ENCODE measurements around the gene RIPOR1. TPM values are rescaled to one million over a fixed set of nuclear protein-coding genes. Genes with fewer than 3 reads are reported as not detected.

RIPOR1 gene
- total RNA-seq, 1 experiment from 2014 or later, result 14.8 TPM

DNA sequence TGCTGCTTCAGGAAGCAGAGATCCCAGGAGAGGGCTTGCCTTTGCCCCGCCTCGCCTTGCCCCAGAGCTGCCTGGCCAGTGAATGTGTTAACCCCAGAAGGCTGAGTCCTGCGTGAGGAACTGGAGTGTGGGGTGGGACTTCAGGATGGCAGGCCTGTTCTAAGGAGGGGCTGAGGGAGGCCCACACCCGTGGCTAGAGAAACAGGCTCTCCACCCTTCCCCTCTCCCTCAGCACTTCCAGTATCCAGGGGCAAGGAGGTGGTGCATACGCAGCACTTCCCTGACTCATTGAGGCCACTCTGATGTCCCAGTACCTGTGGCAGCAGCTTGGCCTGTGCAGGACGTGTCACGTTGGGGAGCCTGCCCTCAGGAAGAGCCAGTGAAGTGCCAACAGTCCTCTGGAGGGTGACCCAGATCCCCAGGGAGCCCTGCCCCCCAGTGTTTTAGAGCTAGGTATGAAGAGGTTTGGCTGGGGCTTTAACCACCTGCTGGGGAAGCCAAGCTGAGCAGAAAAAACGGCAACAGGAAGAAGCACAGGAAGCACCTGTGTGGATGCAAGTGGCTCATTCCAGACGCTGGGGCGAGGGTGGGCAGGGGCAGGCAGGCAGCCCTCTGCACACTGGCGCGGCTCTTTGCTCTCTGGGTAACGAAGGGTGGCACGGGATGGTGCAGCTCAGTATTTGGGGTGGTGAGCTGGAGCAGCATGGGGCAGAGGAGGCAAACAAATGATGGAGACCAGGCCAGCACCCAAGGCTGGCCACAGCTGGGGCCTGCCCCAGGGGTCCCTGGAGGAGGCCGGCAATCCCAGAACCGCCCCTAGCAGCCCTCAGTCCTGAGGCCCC lies 19.0 kb downstream of the RIPOR1 start:
- ATAC-seq, result no peak
- Histone ChIP-seq H3K4me3 (ENCODE audit: low read length) (no peak overlapping the region), H3K9ac (ENCODE audit: low read length) (no peak overlapping the region), H2AFZ (ENCODE audit: low read length) (no peak overlapping the region), H3K79me2 (ENCODE audit: low read length) (no peaks in the 10 kb centered on the region), H3K4me1 (ENCODE audit: insufficient read depth, low read length) (no peaks in the 10 kb centered on the region), H3K4me2 (ENCODE audit: low read length) (no peak overlapping the region), H3K27me3 (ENCODE audit: low read length) (no peaks in the 10 kb centered on the region), H3K36me3 (ENCODE audit: low read depth, low read length) (no peaks in the 10 kb centered on the region; the same call in none of the 2 replicates), H3F3A (ENCODE audit: low read length, unreplicated experiment) (no peaks in the 10 kb centered on the region), H3K9me2 (replicated peaks; ENCODE audit: low read length) (no peaks in the 10 kb centered on the region), H4K20me1 (ENCODE audit: low read length) (no peaks in the 10 kb centered on the region), H3K9me3 (ENCODE audit: low read length) (no peaks in the 10 kb centered on the region), H3K27ac (ENCODE audit: low read length) (no peak overlapping the region)
- POLR2A ChIA-PET (ENCODE audit: unreplicated experiment), result interaction anchor here (0.5 to 0.6 kb wide), 2 partner anchors 117 to 272 kb away, joined by 8 to 11 read pairs; partner anchors contain the start of gene HSD11B2
- intact Hi-C loops (cut with micrococcal nuclease), result no loop called here
- TF ChIP-seq, protein P1, sequence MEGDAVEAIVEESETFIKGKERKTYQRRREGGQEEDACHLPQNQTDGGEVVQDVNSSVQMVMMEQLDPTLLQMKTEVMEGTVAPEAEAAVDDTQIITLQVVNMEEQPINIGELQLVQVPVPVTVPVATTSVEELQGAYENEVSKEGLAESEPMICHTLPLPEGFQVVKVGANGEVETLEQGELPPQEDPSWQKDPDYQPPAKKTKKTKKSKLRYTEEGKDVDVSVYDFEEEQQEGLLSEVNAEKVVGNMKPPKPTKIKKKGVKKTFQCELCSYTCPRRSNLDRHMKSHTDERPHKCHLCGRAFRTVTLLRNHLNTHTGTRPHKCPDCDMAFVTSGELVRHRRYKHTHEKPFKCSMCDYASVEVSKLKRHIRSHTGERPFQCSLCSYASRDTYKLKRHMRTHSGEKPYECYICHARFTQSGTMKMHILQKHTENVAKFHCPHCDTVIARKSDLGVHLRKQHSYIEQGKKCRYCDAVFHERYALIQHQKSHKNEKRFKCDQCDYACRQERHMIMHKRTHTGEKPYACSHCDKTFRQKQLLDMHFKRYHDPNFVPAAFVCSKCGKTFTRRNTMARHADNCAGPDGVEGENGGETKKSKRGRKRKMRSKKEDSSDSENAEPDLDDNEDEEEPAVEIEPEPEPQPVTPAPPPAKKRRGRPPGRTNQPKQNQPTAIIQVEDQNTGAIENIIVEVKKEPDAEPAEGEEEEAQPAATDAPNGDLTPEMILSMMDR (conservative IDR thresholded peaks at IDR 0.05; ENCODE audit: low read depth, low read length), result no peak
- no peak for TF ChIP-seq EZH2 (IDR thresholded peaks at IDR 0.05; ENCODE audit: low read length, unreplicated experiment)
- no peak for TF ChIP-seq EZH2phosphoT487 (IDR thresholded peaks at IDR 0.05; ENCODE audit: borderline replicate concordance, low read length)
- no peak for DNase-seq
- no TSS peak for BruUV-seq (replicated peaks)
- CTCF ChIA-PET, result interaction anchor here (0.6 to 1.6 kb wide), 8 partner anchors 8 to 335 kb away, joined by 3 to 19 read pairs (median 5); partner anchors contain the start of gene CTCF

DNA sequence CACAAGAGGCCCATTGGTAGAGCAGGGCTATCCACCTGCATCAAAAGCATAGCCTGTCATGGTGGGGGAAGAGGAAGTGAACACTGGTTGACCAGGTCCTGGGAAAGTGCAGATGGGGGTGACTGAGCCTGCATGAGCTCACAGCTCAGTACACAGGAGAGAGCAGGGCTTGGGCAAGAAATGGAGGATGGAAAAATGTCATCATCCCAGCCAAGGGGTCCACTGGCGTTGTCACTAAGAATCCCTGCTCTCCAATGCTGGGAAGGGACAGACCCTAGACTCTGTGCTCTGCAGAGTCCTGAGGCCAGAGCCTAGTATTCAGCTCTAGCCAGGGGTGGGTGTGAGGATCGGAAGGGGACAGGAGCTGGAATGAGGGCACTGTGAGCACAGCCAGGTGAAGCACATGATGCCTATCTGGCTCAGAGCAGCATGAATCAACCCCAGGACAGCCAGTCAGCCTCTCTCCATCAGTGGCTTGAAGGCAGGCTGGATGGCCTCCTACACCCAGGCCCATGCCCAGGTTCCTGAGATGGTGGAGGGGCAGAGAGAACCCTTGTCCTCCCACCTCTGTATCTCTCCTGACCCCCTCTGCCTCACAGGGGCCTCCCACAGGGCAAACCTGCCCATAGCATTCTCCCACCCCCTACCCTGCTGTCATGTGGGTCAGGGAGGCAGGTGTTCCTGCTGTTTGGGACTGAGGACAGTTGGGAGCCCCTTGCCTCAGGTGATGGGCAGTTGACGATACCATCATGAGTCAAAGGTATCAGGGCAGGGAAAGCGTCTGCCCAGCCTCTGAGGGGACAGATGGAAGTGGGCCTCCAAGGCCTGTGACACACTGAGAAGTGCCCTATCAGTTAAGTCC lies 19.9 kb downstream of the RIPOR1 start:
- ATAC-seq, result no peak
- CTCF ChIA-PET, result interaction anchor here (0.6 kb wide), 1 partner anchor 336 kb away, joined by 5 read pairs; no protein-coding TSS in a partner anchor

More for the DNA sequence above, 19.9 kb downstream of the RIPOR1 start:
- no peak for DNase-seq
- Histone ChIP-seq H3K9me3 (ENCODE audit: low read length) (no peaks in the 10 kb centered on the region), H3K9ac (ENCODE audit: low read length) (no peak overlapping the region), H3K27me3 (ENCODE audit: low read length) (no peaks in the 10 kb centered on the region), H3K4me3 (ENCODE audit: low read length) (no peak overlapping the region), H3K79me2 (ENCODE audit: low read length) (no peaks in the 10 kb centered on the region), H2AFZ (ENCODE audit: low read length) (no peak overlapping the region), H3K27ac (ENCODE audit: low read length) (no peak overlapping the region), H3K4me2 (ENCODE audit: low read length) (no peak overlapping the region), H3K36me3 (ENCODE audit: low read depth, low read length) (no peaks in the 10 kb centered on the region; the same call in none of the 2 replicates), H4K20me1 (ENCODE audit: low read length) (no peaks in the 10 kb centered on the region), H3F3A (ENCODE audit: low read length, unreplicated experiment) (no peaks in the 10 kb centered on the region), H3K9me2 (replicated peaks; ENCODE audit: low read length) (no peaks in the 10 kb centered on the region), H3K4me1 (ENCODE audit: insufficient read depth, low read length) (no peaks in the 10 kb centered on the region)
- POLR2A ChIA-PET (ENCODE audit: unreplicated experiment), result no interaction called here
- TF ChIP-seq EZH2phosphoT487 (IDR thresholded peaks at IDR 0.05; ENCODE audit: borderline replicate concordance, low read length) (no peak), EZH2 (IDR thresholded peaks at IDR 0.05; ENCODE audit: low read length, unreplicated experiment) (no peak)
- TF ChIP-seq, protein P1 (conservative IDR thresholded peaks at IDR 0.05; ENCODE audit: low read depth, low read length), result no peak
- no TSS peak for BruUV-seq (replicated peaks)
- intact Hi-C loops (cut with micrococcal nuclease), result no loop called here

All from PC-3 (cell line).